Endothelial cell of umbilical vein (primary cell): Measurements from ENCODE around the gene ARL8B.

Experiments used
- CTCF ChIP-seq, 2 donors: IDR thresholded peaks; 1 replicate in 1 of 2; 2 replicates in 1 of 2; pipeline ENCODE4 v1.5.1; 2011; ENCODE audit warnings: low read length in 2 of 2, mild to moderate bottlenecking in 2 of 2, moderate library complexity in 2 of 2, control low read depth in 1 of 2, inconsistent platforms in 1 of 2, low read depth in 1 of 2; ENCODE audit not compliant: insufficient read depth in 1 of 2; ENCODE audit errors: extremely low read depth in 1 of 2
- MAX ChIP-seq: IDR thresholded peaks from 2 replicates; pipeline ENCODE4 v1.6.1; 2011; ENCODE audit not compliant: insufficient read depth, insufficient read length
- POLR2A ChIP-seq: IDR thresholded peaks from 2 replicates; pipeline ENCODE4 v1.6.1; 2012; ENCODE audit warnings: low read depth, mild to moderate bottlenecking, control low read depth, low read length
- POLR2AphosphoS5 ChIP-seq: IDR thresholded peaks from 2 replicates; pipeline ENCODE4 v1.6.1; 2012; ENCODE audit warnings: low read depth, mild to moderate bottlenecking, control low read depth, low read length, moderate library complexity; ENCODE audit not compliant: insufficient read depth

GRCh38 chr3:5136211-5136918 lies 14.3 kb downstream of the ARL8B start:
- peak; percentile 25 to 37 for TF ChIP-seq CTCF (IDR thresholded peaks at IDR 0.05; ENCODE audit: extremely low read depth in 1 of 2, insufficient read depth in 1 of 2, low read depth in 1 of 2, low read length in 2 of 2)
- no peak for TF ChIP-seq MAX
- no peak for TF ChIP-seq POLR2A
- TF ChIP-seq POLR2AphosphoS5, result no peak
